SK-N-SH treated with all-trans-retinoic acid at 6 μM for 48 hours (cell line): ENCODE data around the gene PEX5L.

ENCODE experiments used
- BACH2 ChIP-seq: fragments of 250-450 bp; sonication (Bioruptor Pico); IDR thresholded peaks from 2 replicates; pipeline ENCODE4 v1.9.0; 2021; ENCODE audit warnings: mild to moderate bottlenecking, borderline replicate concordance
- CREB5 ChIP-seq: fragments of 250-450 bp; sonication (Bioruptor Pico); IDR thresholded peaks from 2 replicates; pipeline ENCODE4 v1.5.1; 2020; ENCODE audit warnings: low read depth, mild to moderate bottlenecking, moderate library complexity
- ISL1 ChIP-seq: fragments of 250-450 bp; sonication (Bioruptor Pico); IDR thresholded peaks from 2 replicates; pipeline ENCODE4 v2.1.2; 2022; ENCODE audit warnings: mild to moderate bottlenecking, moderate library complexity
- PATZ1 ChIP-seq: fragments of 250-450 bp; sonication (Bioruptor Pico); IDR thresholded peaks from 2 replicates; pipeline ENCODE4 v1.8.0; 2020; ENCODE audit warnings: mild to moderate bottlenecking, moderate library complexity, borderline replicate concordance
- POU6F1 ChIP-seq: fragments of 250-450 bp; sonication (Bioruptor Pico); IDR thresholded peaks from 2 replicates; pipeline ENCODE4 v1.8.0; 2021; ENCODE audit warnings: low read depth, mild to moderate bottlenecking, moderate library complexity, borderline replicate concordance
- PPARA ChIP-seq: fragments of 250-450 bp; sonication (Bioruptor Pico); IDR thresholded peaks from 2 replicates; pipeline ENCODE4 v1.5.0; 2020; ENCODE audit warnings: mild to moderate bottlenecking, borderline replicate concordance
- RARB ChIP-seq: fragments of 250-450 bp; sonication (Bioruptor Pico); IDR thresholded peaks from 2 replicates; pipeline ENCODE4 v1.8.0; 2021; ENCODE audit warnings: mild to moderate bottlenecking, moderate library complexity
- TOX ChIP-seq: fragments of 250-450 bp; sonication (Bioruptor Pico); IDR thresholded peaks from 2 replicates; pipeline ENCODE4 v1.8.0; 2021; ENCODE audit warnings: mild to moderate bottlenecking, moderate library complexity, borderline replicate concordance
- ZFP30 ChIP-seq: fragments of 450-650 bp; formaldehyde crosslinking; IDR thresholded peaks from 2 replicates; pipeline ENCODE4 v1.5.0; 2022; ENCODE audit warnings: mild to moderate bottlenecking, moderate library complexity
- ZNF8 ChIP-seq: fragments of 450-650 bp; formaldehyde crosslinking; IDR thresholded peaks from 2 replicates; pipeline ENCODE4 v1.5.0; 2020; ENCODE audit warnings: mild to moderate bottlenecking, moderate library complexity

- TF ChIP-seq PATZ1 (CRISPR knock-in tag): no peak
- TF ChIP-seq ZNF8 (CRISPR knock-in tag): no peak
- TF ChIP-seq CREB5 (CRISPR knock-in tag): no peak
- TF ChIP-seq BACH2 (CRISPR knock-in tag): no peak
- no peak for TF ChIP-seq RARB (CRISPR knock-in tag)
- TF ChIP-seq TOX (CRISPR knock-in tag): no peak
- no peak for TF ChIP-seq POU6F1
- no peak for TF ChIP-seq ZFP30 (CRISPR knock-in tag)
- TF ChIP-seq ISL1: no peak
- no peak for TF ChIP-seq PPARA (CRISPR knock-in tag)
Measured at GRCh38 chr3:180073561-180073960, 36.8 kb upstream of the PEX5L start.
